ENCODE measurements around the gene GFPT1.

- no peak for TF ChIP-seq POLR2A (IDR thresholded peaks at IDR 0.05)
- TF ChIP-seq CTCF (IDR thresholded peaks at IDR 0.05) = no peak
- no peak for TF ChIP-seq EP300 (IDR thresholded peaks at IDR 0.05)
These were observed 1.4 kb downstream of the GFPT1 start for GRCh38 chr2:69385443-69386151.
